GM18498 (cell line): ENCODE results near the gene MSH5.
"Not testable (repeated sequence)": the region's sequence is repeated elsewhere in the genome, so short reads cannot be mapped to it uniquely, and the experiment has no call there.

Experiments
- ATAC-seq: cut with Tn5 transposase; IDR thresholded peaks from one replicate; pipeline ENCODE4 v1.9.1; 2021; ENCODE audit warnings: mild to moderate bottlenecking, moderate library complexity; ENCODE audit not compliant: unreplicated experiment

The MSH5 gene

GRCh38 chr6:31739639-31740396 lies at the start of gene MSH5:
Gene MSH5 (plus strand): TSS chr6:31740005. CDS start chr6:31740467, 462 bp downstream.
- ATAC-seq, result peak; percentile 80

GRCh38 chr6:31690231-31691077 lies 49.4 kb upstream of the MSH5 start:
- ATAC-seq, result no peak

DNA sequence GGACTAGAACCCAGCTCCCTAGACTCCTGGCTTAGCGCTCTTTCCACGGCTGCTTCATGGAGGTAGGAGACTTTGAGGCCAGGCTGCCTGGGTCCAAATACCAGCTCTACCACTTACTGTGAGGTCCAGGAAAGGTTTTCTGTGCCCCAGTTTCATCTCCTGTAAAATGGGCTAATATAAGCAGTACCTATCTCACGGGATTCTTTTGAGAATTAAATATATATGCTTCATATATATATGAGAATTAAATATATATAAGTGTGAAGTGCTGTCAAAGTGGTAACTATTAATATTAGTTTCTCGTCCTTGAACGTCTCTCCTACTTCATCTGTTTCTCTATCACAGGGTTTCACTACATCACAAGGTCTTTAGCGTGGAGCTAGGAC lies 48.7 kb upstream of the MSH5 start:
- ATAC-seq, result no peak

DNA sequence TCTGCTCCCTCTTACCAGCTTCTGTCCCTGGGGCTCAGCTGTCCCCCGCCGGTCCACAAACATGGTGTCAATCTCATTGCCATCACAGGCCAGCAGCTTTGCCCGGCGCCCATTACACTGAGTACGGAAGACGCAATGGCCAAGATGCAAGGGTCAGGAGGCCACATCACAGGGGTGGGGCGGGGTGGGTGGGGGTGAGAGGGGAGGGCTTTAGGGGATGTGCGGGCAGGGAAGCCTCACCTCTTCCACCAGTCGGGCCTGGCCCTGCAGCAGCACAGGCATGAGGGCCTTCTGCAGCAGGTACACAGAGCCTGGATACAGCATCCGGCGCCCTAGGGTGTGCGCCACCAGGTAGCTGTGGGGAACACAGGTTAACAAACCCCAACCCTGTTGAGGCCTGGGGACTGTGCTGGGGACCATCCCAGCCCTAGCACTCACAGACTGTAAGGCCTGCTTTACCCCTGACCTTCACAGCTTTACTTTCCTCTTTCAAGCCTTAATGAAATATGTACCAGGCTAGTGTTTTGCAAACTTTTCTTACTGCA lies 48.2 kb upstream of the MSH5 start:
- no peak for ATAC-seq

- no peak for ATAC-seq
Measured at GRCh38 chr6:31692353-31692752, 47.5 kb upstream of the MSH5 start.

GRCh38 chr6:31692886-31693285 lies 46.9 kb upstream of the MSH5 start:
- no peak for ATAC-seq

GRCh38 chr6:31693535-31693934 lies 46.3 kb upstream of the MSH5 start:
- no peak for ATAC-seq

- ATAC-seq, result no peak
Measured at GRCh38 chr6:31697555-31697954, 42.2 kb upstream of the MSH5 start.

DNA sequence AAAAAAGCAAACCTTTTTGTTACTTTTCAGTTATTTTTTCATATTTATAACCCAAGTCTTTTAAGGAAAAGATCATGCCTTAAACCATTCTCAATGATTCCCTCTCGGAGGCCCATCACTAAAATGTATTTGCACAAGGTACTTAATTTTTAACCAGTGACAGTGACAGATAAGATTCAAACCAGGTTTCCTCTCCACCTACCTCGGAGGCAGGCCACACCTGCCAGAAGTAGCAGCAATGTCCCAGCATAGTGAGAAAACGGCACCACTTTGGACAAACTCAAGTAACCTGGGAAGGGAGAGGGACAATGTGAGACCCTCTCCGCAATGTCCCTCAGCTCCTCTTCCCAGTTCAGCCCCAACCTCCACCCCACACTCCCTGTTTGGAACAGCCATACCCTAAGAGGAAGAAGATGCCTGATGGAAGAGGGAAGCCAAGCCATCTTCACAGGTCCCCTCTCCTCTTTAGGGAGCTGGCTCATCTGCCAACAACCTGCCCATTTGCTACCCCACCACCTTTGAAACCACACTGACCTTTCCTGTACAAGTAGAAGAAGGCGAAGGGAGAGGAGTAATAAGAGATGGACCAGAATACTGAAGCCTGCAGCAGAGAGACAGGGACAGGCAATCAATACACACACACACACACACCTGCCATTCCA lies 38.9 kb upstream of the MSH5 start:
- no peak for ATAC-seq

- ATAC-seq, result no peak
Measured at GRCh38 chr6:31701666-31702404, 38.0 kb upstream of the MSH5 start.

DNA sequence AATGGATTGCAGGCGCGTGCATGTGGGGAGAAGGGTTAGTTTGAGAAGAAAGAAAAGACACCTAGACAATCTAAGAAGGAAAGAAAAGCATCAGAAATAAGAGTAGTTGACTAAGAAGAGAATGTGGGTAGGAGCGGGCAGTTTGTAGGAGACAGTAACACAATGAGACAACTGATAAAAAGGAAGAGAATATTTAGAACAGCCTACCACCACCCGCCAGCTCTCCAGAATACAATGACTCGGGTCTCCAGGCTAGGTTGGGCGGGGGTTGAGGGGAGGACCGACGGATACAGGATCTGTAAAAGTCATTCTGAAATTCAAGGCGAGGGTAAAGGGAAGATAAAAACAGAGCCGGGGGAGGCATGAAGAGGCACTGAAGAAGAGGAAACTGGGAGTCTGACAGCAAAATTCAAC lies 37.4 kb upstream of the MSH5 start:
- ATAC-seq, result no peak

- ATAC-seq, result peak; percentile 89
Measured at GRCh38 chr6:31702819-31703716, 36.7 kb upstream of the MSH5 start, which contains the start of gene ABHD16A. Gene ABHD16A (minus strand): TSS chr6:31703324. CDS start chr6:31703281, 43 bp downstream.

DNA sequence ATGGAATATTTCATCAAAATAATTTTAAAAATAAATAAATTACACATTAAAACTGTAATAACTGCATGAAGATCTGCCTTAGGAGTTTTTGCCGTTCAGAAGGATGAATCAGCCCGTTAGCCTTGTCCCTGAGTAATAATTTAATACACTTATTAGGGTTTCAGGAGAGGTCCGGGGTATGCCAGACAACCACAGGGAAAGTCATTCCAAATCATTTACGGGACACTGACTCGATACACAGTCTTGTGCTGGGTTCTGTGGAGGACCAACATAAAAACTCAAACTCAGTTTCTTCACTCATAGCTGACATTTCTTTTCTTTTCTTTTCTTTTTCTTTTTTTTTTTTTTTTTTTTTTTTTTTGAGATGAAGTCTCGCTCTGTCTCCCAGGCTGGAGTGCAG lies 33.9 kb upstream of the MSH5 start:
- ATAC-seq, result no peak

DNA sequence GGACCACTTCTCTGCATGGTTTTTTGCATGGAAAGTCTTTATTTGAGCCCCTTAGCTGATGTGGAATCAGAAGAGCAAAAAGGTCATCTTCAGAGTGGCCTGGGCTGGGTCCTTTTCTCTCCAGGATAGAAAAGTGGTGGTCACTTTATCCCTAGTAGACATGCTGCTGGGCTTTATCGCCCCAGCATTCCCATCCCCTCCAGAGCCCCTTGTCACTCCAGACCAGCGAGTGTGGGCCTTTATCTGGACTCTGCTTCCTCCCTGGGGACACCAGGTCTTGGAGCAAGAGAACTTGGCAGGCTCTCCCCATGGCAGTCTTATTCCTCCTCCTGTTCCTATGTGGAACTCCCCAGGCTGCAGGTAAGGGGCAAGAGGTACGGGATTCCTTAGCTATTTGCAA lies 33.2 kb upstream of the MSH5 start, which contains the start of gene LY6G6F:
LY6G6F (plus strand) TSS at position 268 of the 400 bp plus-strand sequence; CDS start at position 309, 41 bp downstream.
- no peak for ATAC-seq

GRCh38 chr6:31707701-31708100 lies 32.1 kb upstream of the MSH5 start:
- no peak for ATAC-seq

DNA sequence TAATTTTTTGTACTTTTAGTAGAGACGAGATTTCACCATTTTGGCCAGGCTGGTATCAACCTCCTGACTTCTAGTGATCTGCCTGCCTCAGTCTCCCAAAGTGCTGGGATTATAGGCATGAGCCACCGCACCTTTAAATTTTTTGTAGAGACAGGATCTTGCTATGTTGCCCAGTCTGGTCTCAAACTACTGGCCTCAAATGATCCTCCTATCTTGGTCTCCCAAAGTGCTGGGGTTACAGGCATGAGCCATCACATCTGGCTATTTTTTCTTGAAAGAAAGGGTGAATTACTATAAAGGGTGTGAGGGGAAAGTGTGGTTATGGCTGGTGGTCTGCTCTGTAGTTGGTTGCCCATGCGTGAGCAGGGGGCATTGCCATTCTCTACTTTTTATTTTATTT lies 31.6 kb upstream of the MSH5 start:
- ATAC-seq, result no peak

- ATAC-seq, result not testable (repeated sequence)
Measured at GRCh38 chr6:31709157-31709556, 30.6 kb upstream of the MSH5 start.

DNA sequence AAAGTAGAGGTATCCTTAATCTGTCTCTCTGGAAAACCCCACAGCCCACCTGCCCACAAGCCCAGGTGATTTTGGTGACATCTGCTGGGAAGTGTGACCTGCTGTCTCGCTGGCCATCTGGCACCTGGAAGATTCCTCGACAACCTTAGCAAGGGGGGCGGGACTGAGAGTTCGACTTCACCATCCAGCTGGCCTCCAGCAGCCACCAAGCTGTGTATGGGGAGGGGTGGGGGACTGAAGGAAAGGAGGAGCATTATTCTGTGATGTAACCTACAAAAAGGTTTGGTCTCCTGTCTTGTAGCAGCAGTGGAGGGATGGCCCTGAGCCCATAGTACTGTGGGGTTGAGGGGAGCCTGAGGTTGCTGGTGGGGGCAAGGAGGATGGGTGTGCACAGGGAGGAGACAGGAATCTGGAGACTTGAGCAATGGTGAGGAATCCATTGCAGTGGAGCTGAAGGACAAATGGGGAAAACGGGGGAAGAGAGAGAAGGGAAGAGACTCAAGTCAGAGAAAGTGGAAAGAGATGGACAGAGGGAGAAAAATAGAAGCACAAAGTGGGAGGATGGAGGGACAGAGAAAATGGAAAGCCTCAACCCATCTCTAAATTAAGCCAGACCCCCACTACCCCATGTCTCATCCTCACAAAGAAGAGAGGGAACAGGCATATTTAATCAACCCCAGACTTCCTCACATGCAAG lies 29.1 kb upstream of the MSH5 start:
- ATAC-seq, result no peak

- ATAC-seq, result no peak
Measured at GRCh38 chr6:31711233-31711632, 28.6 kb upstream of the MSH5 start.
